Activated CD4-positive, CD25-positive, alpha-beta regulatory T cell (primary cell): ENCODE data around the gene LRTM1.

Source experiments
- DNase-seq, 4 experiments: peaks; one replicate each; lab custom pipeline; 2025; lab: John Stamatoyannopoulos, UW

LRTM1 gene

DNA sequence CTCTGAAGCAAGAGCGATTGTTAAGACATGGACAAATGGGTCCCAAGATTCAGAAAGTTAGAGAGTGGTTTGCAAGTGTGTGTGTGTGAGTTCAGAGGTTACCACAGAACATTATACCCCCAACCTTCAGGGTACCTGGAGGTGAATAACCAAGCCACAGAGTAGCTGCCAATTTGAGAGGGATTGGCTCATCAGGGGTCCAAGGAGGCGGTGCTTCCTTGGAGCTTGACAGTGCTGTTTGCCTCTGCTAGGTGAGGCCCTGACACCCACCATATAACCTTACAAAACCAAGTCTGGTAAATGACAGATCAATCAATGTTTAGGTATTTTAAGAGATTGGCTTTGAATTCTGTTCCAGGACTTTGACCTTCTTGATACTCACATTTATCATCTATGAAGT is 35.7 kb downstream of the LRTM1 start:
- no peak for DNase-seq

DNA sequence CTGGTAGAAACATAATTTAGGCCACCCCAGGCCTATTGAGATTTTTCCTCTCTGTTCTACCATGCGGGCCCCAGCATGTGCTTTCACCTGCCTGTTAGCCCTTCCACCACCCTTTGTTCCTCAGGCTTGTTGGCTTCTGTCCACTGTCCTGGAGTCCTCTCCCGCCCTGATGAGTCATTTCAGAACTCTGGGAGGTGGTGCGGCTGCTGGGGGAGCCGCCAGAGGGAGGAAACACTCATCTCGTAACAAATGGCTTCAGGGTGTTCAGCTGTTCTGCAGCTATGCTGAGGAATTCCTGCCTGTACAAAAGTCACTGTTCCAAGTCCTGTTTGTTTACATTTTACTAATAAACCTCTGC is 36.3 kb downstream of the LRTM1 start:
- no peak for DNase-seq

DNA sequence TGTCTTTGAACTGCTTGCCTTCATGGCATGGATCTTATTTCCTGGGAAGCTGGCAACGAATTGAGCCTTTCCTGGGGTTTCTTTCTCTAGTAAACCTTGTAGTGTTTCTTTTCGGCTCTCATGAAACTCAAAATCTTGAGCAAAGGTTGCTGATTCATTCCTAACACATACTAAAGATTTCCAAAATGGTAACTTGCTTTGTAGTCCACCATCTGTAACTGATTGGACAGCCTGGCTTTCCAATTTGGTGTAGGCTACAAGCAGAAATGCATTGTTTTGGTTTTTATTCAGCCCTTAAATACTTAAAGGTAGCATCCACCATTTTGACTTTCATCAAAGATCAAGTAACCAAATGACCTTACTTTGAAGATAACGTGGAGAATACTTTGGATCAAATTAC is 38.1 kb downstream of the LRTM1 start:
- no peak for DNase-seq

DNA sequence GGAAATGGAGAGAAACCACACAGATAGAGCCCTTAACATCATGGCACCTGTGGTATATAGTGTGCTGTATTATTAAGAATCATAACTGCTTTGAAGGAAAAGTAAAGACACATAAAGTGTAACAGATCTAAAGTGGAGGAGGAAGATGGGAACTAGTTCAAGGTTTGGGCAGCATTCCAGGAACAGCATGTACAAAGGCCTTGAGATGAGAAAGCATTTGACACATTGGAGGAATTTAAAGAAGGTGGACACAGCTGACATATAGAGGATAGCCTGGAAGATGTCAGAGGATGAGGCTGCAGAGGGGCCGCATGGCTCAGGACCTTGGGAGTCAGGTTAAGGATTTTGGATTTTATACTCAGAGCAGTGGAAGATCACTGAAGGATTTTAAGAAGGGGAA is 39.0 kb downstream of the LRTM1 start:
- no peak for DNase-seq

DNA sequence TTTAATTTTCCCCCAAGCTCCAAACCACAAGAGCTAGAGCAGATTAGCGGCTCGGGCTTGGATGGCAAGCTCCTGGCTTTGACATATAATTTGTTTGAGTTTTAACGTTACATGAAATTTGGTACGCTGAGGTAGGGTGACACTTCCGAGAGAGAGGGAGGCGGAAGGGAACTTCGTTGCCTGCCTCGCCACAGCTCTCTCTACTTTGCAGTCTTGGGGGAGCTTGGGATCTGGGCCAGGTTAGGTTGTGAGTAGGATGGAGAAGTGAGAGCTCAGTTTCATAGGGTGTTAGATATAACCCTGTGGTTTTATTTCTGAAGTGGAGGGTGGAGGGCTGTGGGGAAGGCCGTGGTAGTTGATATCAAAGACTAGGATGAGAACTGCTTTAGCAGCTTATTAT is 39.7 kb downstream of the LRTM1 start:
- DNase-seq, result no peak

DNA sequence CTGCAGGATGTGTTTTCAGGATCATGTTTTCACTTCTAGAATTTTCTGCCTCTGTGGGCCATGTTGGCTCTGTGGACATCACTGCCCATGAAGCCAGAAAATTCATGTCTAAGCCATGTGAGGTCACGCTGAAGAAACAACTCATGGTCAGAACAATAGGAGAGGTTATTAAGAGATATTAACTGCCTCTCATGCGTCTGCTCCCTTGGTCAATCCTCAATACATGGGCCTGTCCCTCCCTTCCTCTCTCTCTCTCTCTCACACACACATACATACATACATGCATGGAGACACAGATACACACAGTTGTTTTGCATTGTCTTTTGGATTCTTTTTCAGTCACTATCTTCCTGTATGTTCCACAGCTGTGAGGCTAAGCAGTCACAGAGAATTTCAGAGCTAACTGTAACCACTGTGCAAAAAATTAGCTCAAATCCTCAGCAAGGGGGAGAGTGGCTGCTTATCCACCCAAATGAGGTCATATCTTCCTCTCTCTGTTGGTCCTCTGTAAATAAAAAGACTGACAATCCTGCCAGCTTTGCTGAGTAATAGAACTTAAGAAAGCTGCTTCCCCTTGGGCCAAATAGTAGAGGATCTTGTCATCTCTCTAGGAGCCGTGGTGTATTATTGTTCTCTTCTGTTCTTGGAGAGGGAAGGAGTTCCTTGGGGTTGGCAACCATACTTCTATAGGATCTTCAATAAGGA is 45.6 kb downstream of the LRTM1 start:
- no peak for DNase-seq

DNA sequence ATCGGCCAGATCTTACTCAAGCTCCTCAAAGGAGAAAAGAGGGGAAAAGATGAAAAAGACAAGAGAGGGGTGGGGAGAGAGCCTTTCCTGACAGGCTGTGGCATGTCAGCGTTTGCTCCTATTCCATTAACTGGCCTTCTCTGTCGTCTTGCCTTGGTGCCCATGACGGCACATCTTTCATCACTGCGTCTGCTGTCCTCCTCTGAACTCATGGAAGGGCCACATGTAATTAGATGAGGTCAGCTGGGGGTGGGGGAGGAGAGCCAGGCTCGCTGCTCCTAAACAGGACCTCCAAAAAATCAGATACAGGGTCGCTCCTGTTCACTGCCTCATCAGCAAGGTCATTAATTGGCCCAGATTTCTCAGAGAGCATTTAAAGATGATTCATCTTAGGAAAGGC is 49.7 kb downstream of the LRTM1 start:
- no peak for DNase-seq

DNA sequence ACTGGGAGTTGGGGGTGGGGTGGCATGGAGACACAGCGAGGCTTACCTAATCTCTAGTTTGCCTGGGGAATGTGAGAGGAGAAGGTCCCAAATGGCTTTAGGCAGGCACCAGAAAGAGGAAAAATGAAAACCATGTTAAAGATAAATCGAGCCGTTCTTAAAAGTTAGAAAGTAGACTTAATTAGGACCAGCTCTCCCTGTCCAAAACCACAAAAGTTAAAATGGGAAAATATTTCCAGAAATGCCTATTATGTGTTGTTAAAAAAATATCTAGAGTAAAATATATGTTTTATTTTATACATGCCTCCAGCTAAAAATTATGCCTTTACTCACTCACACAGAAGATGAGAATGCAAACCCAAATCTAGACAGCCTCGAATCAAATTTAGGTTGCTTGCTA is 50.1 kb downstream of the LRTM1 start:
- no peak for DNase-seq

DNA sequence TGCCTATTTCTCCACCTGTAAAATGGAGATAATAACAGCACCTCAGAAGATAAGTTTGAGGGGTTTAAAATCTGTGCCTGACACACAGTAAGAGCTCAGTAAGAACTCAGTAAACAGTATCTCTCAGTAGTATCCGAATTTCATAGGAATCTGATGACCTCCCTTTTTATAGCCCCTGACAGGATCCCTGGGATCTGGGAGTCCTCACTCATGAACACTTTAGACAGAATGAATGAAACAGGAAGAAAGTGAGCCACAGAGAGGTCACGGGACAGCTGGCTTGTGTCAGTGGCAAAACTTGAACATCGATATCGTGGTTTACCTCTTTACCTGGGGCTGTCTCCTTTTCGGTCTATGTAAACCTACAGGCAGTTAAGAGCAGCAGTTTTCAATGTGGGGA is 51.2 kb downstream of the LRTM1 start:
- DNase-seq, result no peak

DNA sequence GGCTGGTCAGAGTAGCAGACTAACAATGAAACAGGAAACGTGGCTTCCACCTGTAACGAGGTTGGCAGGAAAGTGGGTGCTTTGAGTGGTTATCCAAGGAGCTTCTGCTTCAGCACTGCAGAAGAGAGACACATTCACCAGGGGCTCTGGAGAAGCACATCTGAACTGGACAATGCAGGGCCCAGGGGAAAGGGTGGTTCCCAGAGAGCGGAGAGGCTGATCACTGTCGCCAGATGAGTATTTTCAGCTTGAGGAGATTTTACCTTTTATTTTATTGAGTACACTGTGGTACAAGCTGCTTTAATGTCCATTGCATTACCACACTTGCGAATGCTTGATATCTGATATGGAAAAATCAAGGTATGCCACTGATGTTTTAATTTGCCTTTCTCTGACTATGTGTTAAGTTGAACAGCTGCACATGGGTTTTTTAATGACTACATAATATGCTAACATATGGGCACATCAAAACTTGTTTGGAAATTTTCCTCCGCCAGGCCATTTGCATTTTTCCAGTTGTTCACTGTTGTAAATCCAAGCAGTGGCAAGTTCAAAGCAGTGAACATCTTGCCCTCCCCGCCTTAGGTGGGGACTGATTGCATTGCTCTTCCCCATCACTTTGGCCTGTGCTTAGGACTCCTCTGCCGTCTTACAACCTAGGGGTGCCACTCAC is 52.1 kb downstream of the LRTM1 start:
- no peak for DNase-seq

DNA sequence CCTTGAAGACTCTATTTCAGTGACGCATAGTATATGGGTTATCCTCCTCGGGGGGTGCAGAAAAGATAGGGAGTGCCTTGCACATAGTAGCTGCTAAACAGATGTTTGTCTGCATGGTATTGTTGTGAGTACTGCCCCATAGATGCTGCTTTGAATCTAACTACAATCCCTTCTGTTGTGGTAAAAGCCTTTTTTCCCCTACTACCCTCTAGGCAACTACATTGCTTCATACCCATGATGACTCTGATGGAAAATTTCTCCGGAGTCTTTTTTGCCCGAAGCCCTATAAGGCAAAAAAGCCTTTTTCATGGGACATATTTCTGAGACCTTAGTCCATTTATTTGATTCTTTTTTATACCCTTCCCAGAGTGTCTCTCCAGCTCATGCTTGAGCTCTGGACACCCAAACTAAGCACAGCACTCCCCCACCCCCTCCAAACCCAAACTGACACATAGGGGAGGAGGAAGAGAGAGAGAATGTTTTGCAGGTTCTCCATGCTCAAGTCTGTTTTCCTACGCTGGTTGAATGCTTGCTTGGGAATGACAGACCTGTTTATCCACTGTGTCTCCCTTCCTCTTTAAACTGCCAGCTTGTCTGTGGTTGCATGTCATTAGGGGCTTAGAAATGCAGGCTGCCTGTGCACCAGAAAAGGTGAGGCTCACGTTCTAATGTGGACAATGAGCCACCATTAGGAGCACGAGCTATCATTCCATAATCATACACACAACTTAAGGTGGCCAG is 52.9 kb downstream of the LRTM1 start:
- DNase-seq, result no peak

DNA sequence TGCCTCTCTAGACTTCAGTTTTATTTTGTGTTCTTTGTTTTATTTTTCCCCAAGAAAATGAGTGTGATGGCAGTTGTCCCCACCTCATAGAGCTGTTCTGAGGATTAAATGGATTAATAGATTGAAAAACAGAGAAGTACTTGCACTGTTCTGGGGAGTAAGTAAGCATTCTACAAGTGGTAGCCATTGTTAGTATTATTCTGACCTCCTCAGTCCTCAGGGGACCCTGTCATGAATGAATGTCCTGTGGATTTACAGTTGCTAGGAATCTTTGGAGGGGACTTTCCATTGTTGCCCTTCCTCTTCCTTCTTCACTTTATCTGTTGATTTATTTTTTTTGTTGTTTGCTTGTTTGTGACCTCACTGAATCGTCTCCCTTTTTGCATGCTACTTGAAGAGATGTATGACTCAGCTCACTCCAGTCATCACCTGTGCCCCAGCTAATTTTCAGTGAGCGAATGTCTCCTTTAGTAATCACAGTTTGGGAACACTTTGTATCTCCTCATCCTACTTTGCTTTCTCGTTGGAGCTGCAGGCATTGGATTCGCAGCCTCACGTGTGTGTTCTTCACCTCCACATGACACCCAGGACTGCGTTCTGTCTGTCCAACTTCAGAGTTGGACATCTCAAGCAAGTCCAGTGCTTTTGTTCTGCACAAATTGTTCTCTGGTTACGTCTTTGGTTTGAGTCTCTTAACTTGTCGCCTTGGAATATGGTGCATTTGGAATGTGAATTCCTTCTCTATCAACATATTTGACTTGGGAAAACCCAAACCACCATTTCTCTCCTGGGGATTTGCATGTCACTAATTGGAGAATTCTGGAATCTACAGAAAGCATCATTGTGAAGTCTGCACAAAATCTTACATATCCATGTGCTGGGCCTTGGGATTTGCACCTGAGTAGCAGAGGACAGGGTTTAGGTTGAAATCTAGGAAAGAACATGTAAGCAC is 54.5 kb downstream of the LRTM1 start:
- no peak for DNase-seq

DNA sequence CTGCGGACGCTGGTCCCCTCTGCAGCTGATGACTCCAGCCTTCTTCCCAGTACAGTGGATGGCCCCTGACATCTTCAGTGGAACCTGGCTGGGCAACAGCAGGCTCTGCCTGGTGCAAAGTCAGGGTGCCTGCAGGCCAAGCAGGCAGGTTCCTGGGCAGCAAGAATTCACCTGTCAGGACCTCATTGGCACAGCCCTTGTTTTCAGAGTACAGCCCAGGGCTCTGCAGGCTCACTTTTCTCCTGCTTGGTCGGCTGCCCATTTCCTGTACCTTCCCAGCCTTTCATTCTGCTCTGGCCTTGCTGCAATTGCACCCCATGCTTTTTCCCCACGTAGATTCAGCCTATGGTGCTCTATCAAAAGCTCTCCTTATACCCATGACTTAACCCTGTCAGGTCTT is 56.0 kb downstream of the LRTM1 start:
- DNase-seq, result no peak

DNA sequence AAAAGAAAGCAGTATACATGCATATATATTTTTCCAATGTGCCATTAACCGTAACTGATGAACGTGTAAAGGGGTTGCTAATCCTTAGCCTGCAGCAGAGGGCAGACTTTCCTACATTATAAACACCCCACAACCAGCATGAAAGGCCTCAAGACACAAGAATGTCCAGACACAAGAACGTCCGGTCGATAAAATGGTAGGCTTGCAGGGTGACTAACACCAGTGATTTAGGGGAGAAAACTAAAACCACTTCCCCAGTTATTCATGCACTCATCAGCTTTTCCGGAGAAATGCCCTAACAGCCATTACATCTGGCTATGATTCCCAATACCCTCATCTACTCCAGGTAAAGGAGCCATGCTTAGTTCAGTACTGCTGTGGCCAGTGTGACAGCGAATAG is 57.4 kb downstream of the LRTM1 start:
- DNase-seq, result no peak
